Trophoblast cell (in vitro differentiated cells and primary cell): ENCODE results near the gene PPP3R2.
"Not testable (repeated sequence)": the region's sequence is repeated elsewhere in the genome, so short reads cannot be mapped to it uniquely, and the experiment has no call there.

ENCODE experiments used
- DNase-seq, 2 donors: peaks; one replicate each; pipeline ENCODE4 v3.0.0-alpha.2; 2016
- H2AFZ ChIP-seq: 2 replicates; pipeline ENCODE4 v1.6.1; 2013; ENCODE audit warnings: low read length, moderate library complexity, mild to moderate bottlenecking; ENCODE audit not compliant: insufficient read depth, poor library complexity
- H2AK5ac ChIP-seq: 2 replicates; pipeline ENCODE4 v1.6.1; 2013; ENCODE audit warnings: mild to moderate bottlenecking, low read length
- H2BK120ac ChIP-seq: 2 replicates; pipeline ENCODE4 v1.6.1; 2013; ENCODE audit warnings: low read length, mild to moderate bottlenecking, moderate library complexity; ENCODE audit not compliant: insufficient read depth, poor library complexity
- H2BK12ac ChIP-seq: 2 replicates; pipeline ENCODE4 v1.6.1; 2013; ENCODE audit warnings: mild to moderate bottlenecking, low read length, moderate library complexity
- H2BK5ac ChIP-seq: 2 replicates; pipeline ENCODE4 v1.6.1; 2013; ENCODE audit warnings: low read length, low read depth, moderate library complexity, mild to moderate bottlenecking; ENCODE audit not compliant: poor library complexity
- H3K14ac ChIP-seq: 2 replicates; pipeline ENCODE4 v1.6.1; 2013; ENCODE audit warnings: mild to moderate bottlenecking, low read length
- H3K18ac ChIP-seq: 2 replicates; pipeline ENCODE4 v1.6.1; 2013; ENCODE audit warnings: mild to moderate bottlenecking, low read length
- H3K23ac ChIP-seq: 2 replicates; pipeline ENCODE4 v1.6.1; 2013; ENCODE audit warnings: low read length
- H3K27ac ChIP-seq: 2 replicates; pipeline ENCODE4 v1.5.1; 2013; ENCODE audit warnings: low read depth, mild to moderate bottlenecking, inconsistent platforms, low read length, moderate library complexity
- H3K27me3 ChIP-seq: 2 replicates; pipeline ENCODE4 v1.6.1; 2013; ENCODE audit warnings: inconsistent platforms, mild to moderate bottlenecking, low read length, moderate library complexity; ENCODE audit not compliant: insufficient read depth
- H3K36me3 ChIP-seq, 2 experiments: 1 replicate in 1 of 2; 2 replicates in 1 of 2; pipeline ENCODE4 v1.6.1; 2013; ENCODE audit warnings: low read length in 2 of 2, mild to moderate bottlenecking in 2 of 2, moderate library complexity in 1 of 2; ENCODE audit not compliant: insufficient read depth in 2 of 2, control insufficient read depth in 1 of 2
- H3K4ac ChIP-seq: 2 replicates; pipeline ENCODE4 v1.6.1; 2013; ENCODE audit warnings: low read depth, mild to moderate bottlenecking, low read length, moderate library complexity
- H3K4me1 ChIP-seq, 2 experiments: 1 replicate in 1 of 2; 2 replicates in 1 of 2; pipeline ENCODE4 v1.6.1; 2013; ENCODE audit warnings: low read length in 2 of 2, mild to moderate bottlenecking in 2 of 2, moderate library complexity in 1 of 2; ENCODE audit not compliant: insufficient read depth in 2 of 2, control insufficient read depth in 1 of 2
- H3K4me2 ChIP-seq: 2 replicates; pipeline ENCODE4 v1.6.1; 2013; ENCODE audit warnings: inconsistent platforms, mild to moderate bottlenecking, low read length, moderate library complexity
- H3K4me3 ChIP-seq: 2 replicates; pipeline ENCODE4 v1.5.1; 2013; ENCODE audit warnings: mild to moderate bottlenecking, low read depth, low read length, inconsistent platforms
- H3K79me1 ChIP-seq: one replicate; pipeline ENCODE4 v1.6.1; 2013; ENCODE audit warnings: low read length
- H3K79me2 ChIP-seq: 2 replicates; pipeline ENCODE4 v1.6.1; 2013; ENCODE audit warnings: low read length, mild to moderate bottlenecking; ENCODE audit not compliant: control insufficient read depth, insufficient read depth, poor library complexity
- H3K9ac ChIP-seq: 2 replicates; pipeline ENCODE4 v1.6.1; 2013; ENCODE audit warnings: mild to moderate bottlenecking, low read length
- H3K9me3 ChIP-seq: 2 replicates; pipeline ENCODE4 v1.6.1; 2013; ENCODE audit warnings: low read depth, mild to moderate bottlenecking, control low read depth, inconsistent platforms, low read length; ENCODE audit not compliant: insufficient read depth
- H4K12ac ChIP-seq: 2 replicates; pipeline ENCODE4 v1.6.1; 2013; ENCODE audit warnings: low read depth, mild to moderate bottlenecking, low read length, moderate library complexity
- H4K8ac ChIP-seq: 2 replicates; pipeline ENCODE4 v1.6.1; 2013; ENCODE audit warnings: low read depth, mild to moderate bottlenecking, low read length, moderate library complexity
- H4K91ac ChIP-seq: one replicate; pipeline ENCODE4 v1.6.1; 2013; ENCODE audit warnings: low read depth, mild to moderate bottlenecking, low read length, moderate library complexity
- whole genome bisulfite sequencing: extraction: QIAGEN DNeasy Blood & Tissue Kit; methylation state at CpG from one replicate; pipeline ENCODE4 v1.1.7; 2013; ENCODE audit warnings: missing lambda C conversion rate; ENCODE audit not compliant: insufficient read length, insufficient coverage; ENCODE audit errors: extremely low coverage; 5-methylcytosine and 5-hydroxymethylcytosine counted together

PPP3R2 gene

DNA sequence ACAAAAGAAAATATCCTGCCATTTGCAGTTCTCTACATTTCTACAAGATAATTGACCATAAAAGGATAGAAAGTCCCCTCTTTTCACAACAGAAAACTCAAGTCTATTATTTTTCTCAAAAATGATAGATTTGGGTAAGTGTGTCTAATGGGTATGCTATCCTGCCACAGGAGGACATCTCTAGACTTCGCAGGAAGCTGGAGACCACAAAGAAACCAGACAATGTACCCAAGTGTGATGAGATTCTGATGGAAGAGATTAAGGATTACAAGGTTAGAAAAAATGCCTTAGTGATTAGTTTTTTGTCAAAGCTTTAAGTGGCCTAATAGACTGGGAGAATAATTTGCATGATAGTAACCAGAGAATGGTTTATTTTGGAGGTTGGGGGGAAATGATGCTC, 33.0 kb downstream of the PPP3R2 start:
- Histone ChIP-seq H3K14ac (no peak overlapping the region), H4K12ac (no peak overlapping the region), H2AFZ (no peak overlapping the region), H2BK5ac (no peak overlapping the region), H2BK12ac (no peak overlapping the region), H3K4me2 (no peak overlapping the region), H2BK120ac (no peak overlapping the region), H3K27ac (no peak overlapping the region), H3K9me3 (no peaks in the 10 kb centered on the region), H4K91ac (no peak overlapping the region), H3K79me1 (no peaks in the 10 kb centered on the region), H3K9ac (no peak overlapping the region), H4K8ac (no peak overlapping the region), H3K4me1 (no peaks in the 10 kb centered on the region), H3K4ac (no peak overlapping the region), H3K4me3 (no peak overlapping the region), H3K36me3 (peaks cover 4 to 12% of the 10 kb centered on the region in 2 experiments), H3K27me3 (no peaks in the 10 kb centered on the region), H2AK5ac (no peak overlapping the region), H3K18ac (no peak overlapping the region), H3K23ac (no peak overlapping the region), H3K79me2 (no peaks in the 10 kb centered on the region)
- no CpG with 5 or more reads among the region's 1 CpG for WGBS
- no peak for DNase-seq

DNA sequence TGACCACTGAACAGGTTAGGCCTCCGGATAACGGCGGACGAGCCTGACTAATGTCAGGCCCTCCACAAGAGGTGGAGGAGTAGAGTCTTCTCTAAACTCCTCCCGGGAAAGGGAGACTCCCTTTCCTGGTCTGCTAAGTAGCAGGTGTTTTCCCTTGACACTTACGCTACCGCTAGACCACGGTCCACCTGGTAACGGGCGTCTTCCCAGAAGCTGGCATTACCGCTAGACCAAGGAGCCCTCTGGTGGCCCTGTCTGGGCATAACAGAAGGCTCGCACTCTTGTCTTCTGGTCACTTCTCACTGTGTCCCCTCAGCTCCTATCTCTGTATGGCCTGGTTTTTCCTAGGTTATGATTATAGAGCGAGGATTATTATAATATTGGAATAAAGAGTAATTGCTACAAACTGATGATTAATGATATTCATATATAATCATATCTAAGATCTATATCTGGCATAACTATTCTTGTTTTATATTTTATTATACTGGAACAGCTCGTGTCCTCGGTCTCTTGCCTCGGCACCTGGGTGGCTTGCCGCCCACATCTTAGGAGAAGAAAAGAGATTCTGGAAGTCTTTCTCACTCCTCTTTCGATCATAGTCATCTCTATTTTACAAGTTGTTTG, 45.2 kb downstream of the PPP3R2 start:
- not testable (repeated sequence) for H2BK120ac ChIP-seq, H4K12ac ChIP-seq, H3K79me2 ChIP-seq, H2AFZ ChIP-seq, H4K91ac ChIP-seq, H2BK5ac ChIP-seq, H3K4ac ChIP-seq, H3K9ac ChIP-seq, H3K27ac ChIP-seq, H3K9me3 ChIP-seq, H3K4me2 ChIP-seq, H3K4me3 ChIP-seq, H4K8ac ChIP-seq, H2BK12ac ChIP-seq, H2AK5ac ChIP-seq, H3K18ac ChIP-seq, H3K23ac ChIP-seq, H3K14ac ChIP-seq, H3K79me1 ChIP-seq, H3K4me1 ChIP-seq, H3K27me3 ChIP-seq, DNase-seq
- peaks cover 5 to 27% of the 10 kb centered on the region in 2 experiments for H3K36me3 ChIP-seq
- WGBS, result no CpG with 5 or more reads among the region's 18 CpGs

GRCh38 chr9:101543098-101543735, 51.6 kb downstream of the PPP3R2 start:
- no peak overlapping the region for H3K14ac ChIP-seq
- WGBS, result no CpG with 5 or more reads among the region's 14 CpGs
- H4K91ac ChIP-seq, result no peak overlapping the region
- no peak overlapping the region for H3K27ac ChIP-seq
- H3K23ac ChIP-seq, result no peak overlapping the region
- no peaks in the 10 kb centered on the region for H3K9me3 ChIP-seq
- no peak overlapping the region for H2BK12ac ChIP-seq
- H3K79me1 ChIP-seq, result no peaks in the 10 kb centered on the region
- DNase-seq, result no peak
- H3K18ac ChIP-seq, result no peak overlapping the region
- no peaks in the 10 kb centered on the region for H3K27me3 ChIP-seq
- H3K36me3 ChIP-seq, result peaks cover 7 to 22% of the 10 kb centered on the region in 2 experiments
- no peaks in the 10 kb centered on the region for H3K4me1 ChIP-seq
- H3K4me2 ChIP-seq, result no peak overlapping the region
- no peak overlapping the region for H4K12ac ChIP-seq
- no peak overlapping the region for H2AFZ ChIP-seq
- no peak overlapping the region for H3K4ac ChIP-seq
- no peaks in the 10 kb centered on the region for H3K79me2 ChIP-seq
- H4K8ac ChIP-seq, result no peak overlapping the region
- H2AK5ac ChIP-seq, result no peak overlapping the region
- no peak overlapping the region for H2BK120ac ChIP-seq
- H3K9ac ChIP-seq, result no peak overlapping the region
- H3K4me3 ChIP-seq, result no peak overlapping the region
- no peak overlapping the region for H2BK5ac ChIP-seq
